Activated T-helper 9 cell treated with anti-CD3 and anti-CD28 coated beads, Interleukin-2, amount 50 U/mL, for 16 hours (primary cell): ENCODE measurements around the gene TP73.
A peak's percentile ranks its signal among the peaks of the same experiment; 100 is the strongest.

Source experiments
- DNase-seq: peaks from one replicate; pipeline ENCODE4 v3.0.0-alpha.2; 2020; ENCODE audit warnings: low read depth

TP73 gene

GRCh38 chr1:3708791-3709190 is 56.5 kb downstream of the TP73 start:
- no peak for DNase-seq

- DNase-seq = no peak
Measured at GRCh38 chr1:3710251-3710650, 57.9 kb downstream of the TP73 start.

- DNase-seq = no peak
Measured at GRCh38 chr1:3711381-3711779, 59.1 kb downstream of the TP73 start.

- no peak for DNase-seq
Measured at GRCh38 chr1:3711780-3712451, 59.6 kb downstream of the TP73 start.

GRCh38 chr1:3712573-3713535 is 60.5 kb downstream of the TP73 start:
- no peak for DNase-seq

- DNase-seq = no peak
Measured at GRCh38 chr1:3713840-3714239, 61.5 kb downstream of the TP73 start.

- DNase-seq = no peak
Measured at GRCh38 chr1:3714284-3714741, 62.0 kb downstream of the TP73 start.

- DNase-seq = no peak
Measured at GRCh38 chr1:3714814-3715213, 62.5 kb downstream of the TP73 start.

- no peak for DNase-seq
Measured at GRCh38 chr1:3716351-3716750, 64.0 kb downstream of the TP73 start.

- no peak for DNase-seq
Measured at GRCh38 chr1:3717041-3717714, 64.9 kb downstream of the TP73 start.

- no peak for DNase-seq
Measured at GRCh38 chr1:3717715-3718601, 65.6 kb downstream of the TP73 start.

- no peak for DNase-seq
Measured at GRCh38 chr1:3718764-3719163, 66.4 kb downstream of the TP73 start.

GRCh38 chr1:3721955-3722465 is 69.7 kb downstream of the TP73 start:
- DNase-seq = no peak

GRCh38 chr1:3722846-3723245 is 70.5 kb downstream of the TP73 start:
- DNase-seq = no peak

GRCh38 chr1:3724416-3725030 is 72.2 kb downstream of the TP73 start:
- peak; percentile 65 for DNase-seq

- no peak for DNase-seq
Measured at GRCh38 chr1:3725366-3725765, 73.0 kb downstream of the TP73 start.

GRCh38 chr1:3727042-3727824 is 74.9 kb downstream of the TP73 start:
- no peak for DNase-seq

- DNase-seq = no peak
Measured at GRCh38 chr1:3727825-3728776, 75.8 kb downstream of the TP73 start.
